ENCODE measurements around the gene SDR9C7. TPM values are rescaled to one million over a fixed set of nuclear protein-coding genes. Genes with fewer than 3 reads are reported as not detected.

Gene SDR9C7
- total and polyA plus RNA-seq, 2 of the 8 experiments (the other 6 are each of a cell fraction or from before 2014, with no cell fraction given), result 0.11 TPM; not detected in 1

- no peak for TF ChIP-seq CTCF (IDR thresholded peaks at IDR 0.05; ENCODE audit: control extremely low read depth in 1 of 3, insufficient read depth in 1 of 3, low read depth in 1 of 3, low read length in 3 of 3)
- no peak for TF ChIP-seq POLR2AphosphoS5 (IDR thresholded peaks at IDR 0.05; ENCODE audit: low read depth, low read length)
- no peak for TF ChIP-seq GTF2F1 (IDR thresholded peaks at IDR 0.05; ENCODE audit: borderline replicate concordance, low read depth, low read length)
- TF ChIP-seq CBX8 (IDR thresholded peaks at IDR 0.05; ENCODE audit: borderline replicate concordance, low read depth, low read length), result no peak
- no peak for TF ChIP-seq TEAD4 (IDR thresholded peaks at IDR 0.05; ENCODE audit: low read depth, low read length)
Observed at GRCh38 chr12:56933826-56934625, at the start of gene SDR9C7 (continued).

All from H1 (cell line).